ENCODE measurements around the gene PER2. TPM values are rescaled to one million over a fixed set of nuclear protein-coding genes. Genes with fewer than 3 reads are reported as not detected.

PER2 gene
- total and polyA plus RNA-seq, 9 of the 15 experiments (the other 6 are each of a cell fraction or from before 2014, with no cell fraction given), result 1.1 to 10.3 (median 2.9) TPM

- Histone ChIP-seq H2AFZ (ENCODE audit: low read depth, low read length) (peak overlapping the region; percentile 83), H3K4me2 (ENCODE audit: insufficient read depth, low read length) (peak overlapping the region; percentile 77), H3K9ac (ENCODE audit: insufficient read depth in 1 of 2, low read depth in 2 of 2, low read length in 2 of 2) (peak overlapping the region; percentile 84 to 91), H3K4me1 (replicated peaks in 1 of 2; ENCODE audit: control insufficient read depth in 2 of 2, insufficient read depth in 2 of 2, low read length in 2 of 2) (peaks cover 12 to 17% of the 10 kb centered on the region in 2 experiments; a peak in 4 of 5 replicates), H3K4me3 (peak overlapping the region; percentile 79), H3K36me3 (ENCODE audit: control insufficient read depth, insufficient read depth, low read length) (0 out of 3 replicates have a peak, but pooled peaks cover 3% of the 10 kb centered on the region), H3K79me2 (ENCODE audit: control insufficient read depth, insufficient read depth, low read length) (peaks cover 43% of the 10 kb centered on the region), H3K27me3 (ENCODE audit: control insufficient read depth in 2 of 2, insufficient read depth in 2 of 2, low read length in 2 of 2) (no peaks in the 10 kb centered on the region), H3K9me3 (replicated peaks; ENCODE audit: control insufficient read depth, insufficient read depth, low read depth, low read length) (peaks cover 3% of the 10 kb centered on the region; the same call in 1 of the 2 replicates), H3K27ac (ENCODE audit: extremely low read depth, low read depth, low read length) (peak overlapping the region; percentile 78), H3K9me1 (ENCODE audit: control insufficient read depth, insufficient read depth, low read length) (no peaks in the 10 kb centered on the region), H4K20me1 (replicated peaks; ENCODE audit: control insufficient read depth, insufficient read depth, low read length) (0 out of 2 replicates have a peak, but pooled peaks cover 12% of the 10 kb centered on the region)
- TSS peak; percentile 96 for BruUV-seq (replicated peaks)
- CTCF ChIA-PET (ENCODE audit: low intra/inter-chr PET ratio), result no interaction called here
- DNase-seq (ENCODE audit: extremely low read depth in 1 of 4, low spot score in 3 of 4) (peak in 2 of 4 experiments; percentile 16 to 44), ATAC-seq (peak; percentile 22), FAIRE-seq (peak; percentile 84)
- POLR2A ChIA-PET, result no interaction called here
- in situ Hi-C loops (cut with MboI), result no loop called here
- intact Hi-C loops (cut with micrococcal nuclease), result no loop called here
- 7% methylated on average over 11 of the region's 18 CpGs for WGBS (ENCODE audit: insufficient coverage, low coverage, missing lambda C conversion rate)
- no peak for TF ChIP-seq KDM4B (IDR thresholded peaks at IDR 0.05; ENCODE audit: borderline replicate concordance in 2 of 2, low read depth in 1 of 2)
- peak; percentile 85; the same call in 1 of the 2 replicates for TF ChIP-seq ESRRA (IDR thresholded peaks at IDR 0.05; ENCODE audit: borderline replicate concordance, low read depth)
- TF ChIP-seq CLOCK (CRISPR knock-in tag; IDR thresholded peaks at IDR 0.05; ENCODE audit: borderline replicate concordance), result no peak
- no peak for TF ChIP-seq CBFB (CRISPR knock-in tag; IDR thresholded peaks at IDR 0.05)
- no peak for TF ChIP-seq RBM14 (IDR thresholded peaks at IDR 0.05; ENCODE audit: borderline replicate concordance, insufficient read depth, low read depth, low read length)
- peak; percentile 63; the same call in 1 of the 2 replicates for TF ChIP-seq HES1 (IDR thresholded peaks at IDR 0.05; ENCODE audit: low read depth)
- TF ChIP-seq MTA2 (IDR thresholded peaks at IDR 0.05; ENCODE audit: low read depth), result 0 out of 2 replicates have a peak, but pooled peaks have one; percentile 22
- TF ChIP-seq SMARCC2 (IDR thresholded peaks at IDR 0.05; ENCODE audit: low read depth), result 0 out of 2 replicates have a peak, but pooled peaks have one; percentile 34
- TF ChIP-seq ASH1L (IDR thresholded peaks at IDR 0.05; ENCODE audit: borderline replicate concordance, low read depth, partially characterized antibody), result no peak
- no peak for TF ChIP-seq BRF2 (IDR thresholded peaks at IDR 0.05; ENCODE audit: borderline replicate concordance, insufficient read depth, insufficient read length)
- TF ChIP-seq NR2F6 (CRISPR knock-in tag; IDR thresholded peaks at IDR 0.05), result no peak
- no peak for TF ChIP-seq DDX20 (tag; IDR thresholded peaks at IDR 0.05; ENCODE audit: low read depth)
- TF ChIP-seq FOSL1 (tag; conservative IDR thresholded peaks at IDR 0.05), result 0 out of 2 replicates have a peak, but pooled peaks have one; percentile 11
- no peak for TF ChIP-seq SAP30 (IDR thresholded peaks at IDR 0.05; ENCODE audit: borderline replicate concordance, insufficient read depth, low read depth, low read length, poor library complexity, severe bottlenecking)
- TF ChIP-seq RFX5 (IDR thresholded peaks at IDR 0.05; ENCODE audit: low read depth, low read length), result no peak
- no peak for TF ChIP-seq MCM2 (IDR thresholded peaks at IDR 0.05; ENCODE audit: low read depth)
- TF ChIP-seq STAT5B (CRISPR knock-in tag; IDR thresholded peaks at IDR 0.05), result no peak
Observed at GRCh38 chr2:238203973-238204683, 84.3 kb downstream of the PER2 start.

Data from K562 (cell line).